Activated CD8-positive, alpha-beta T cell treated with anti-CD3 and anti-CD28 coated beads for 36 hours (primary cell): ENCODE data around the gene SF3B1. TPM values are rescaled to one million over a fixed set of nuclear protein-coding genes. Genes with fewer than 3 reads are reported as not detected.

Experiments
- ATAC-seq: fragments of 200-7000 bp; cut with Tn5 transposase; one replicate; pipeline ENCODE4 v1.10.0; 2021; ENCODE audit warnings: mild to moderate bottlenecking, moderate library complexity
- CTCF ChIA-PET: fragments of 350-600 bp; sonication (Branson Sonifier 250); formaldehyde crosslinking; loops from one replicate; lab custom pipeline; 2021; ENCODE audit warnings: antibody characterized with exemption; lab: Charles Lee
- POLR2A ChIA-PET: fragments of 350-600 bp; sonication (Branson Sonifier 250); formaldehyde crosslinking; loops from one replicate; lab custom pipeline; 2021; ENCODE audit warnings: antibody characterized with exemption; lab: Charles Lee
- DNase-seq: peaks from one replicate; pipeline ENCODE4 v3.0.0-alpha.2; 2020
- H3K27ac Mint-ChIP-seq: one replicate; pipeline ENCODE4 v1.8.0; 2021; ENCODE audit warnings: mild to moderate bottlenecking, mixed read lengths
- H3K27me3 Mint-ChIP-seq: one replicate; pipeline ENCODE4 v1.8.0; 2021; ENCODE audit warnings: mixed read lengths
- H3K36me3 Mint-ChIP-seq: one replicate; pipeline ENCODE4 v1.8.0; 2021; ENCODE audit warnings: low read depth, mixed read lengths
- H3K4me1 Mint-ChIP-seq: one replicate; pipeline ENCODE4 v1.8.0; 2021; ENCODE audit warnings: low read depth, mixed read lengths
- H3K4me3 Mint-ChIP-seq: one replicate; pipeline ENCODE4 v1.8.0; 2021; ENCODE audit warnings: mild to moderate bottlenecking, moderate library complexity, mixed read lengths
- H3K9me3 Mint-ChIP-seq: one replicate; pipeline ENCODE4 v1.8.0; 2021; ENCODE audit warnings: mixed read lengths
- intact Hi-C: fragments of 100-400 bp; cut with micrococcal nuclease; formaldehyde crosslinking; loops from one replicate; pipeline ENCODE4 v1.10.0; 2022
- total RNA-seq, 2 experiments: library from RNA; stranded (reverse); gene quantifications; one replicate each; pipeline ENCODE4 v1.2.3, GENCODE V29; 2021
- TF ChIP-seq, protein P1 (sequence below): fragments of 200-600 bp; IDR thresholded peaks from one replicate; pipeline ENCODE4 v1.8.0; 2022; ENCODE audit warnings: antibody characterized with exemption, mild to moderate bottlenecking

SF3B1 gene
- total RNA-seq, 2 experiments from 2014 or later = 235 to 253 TPM

DNA sequence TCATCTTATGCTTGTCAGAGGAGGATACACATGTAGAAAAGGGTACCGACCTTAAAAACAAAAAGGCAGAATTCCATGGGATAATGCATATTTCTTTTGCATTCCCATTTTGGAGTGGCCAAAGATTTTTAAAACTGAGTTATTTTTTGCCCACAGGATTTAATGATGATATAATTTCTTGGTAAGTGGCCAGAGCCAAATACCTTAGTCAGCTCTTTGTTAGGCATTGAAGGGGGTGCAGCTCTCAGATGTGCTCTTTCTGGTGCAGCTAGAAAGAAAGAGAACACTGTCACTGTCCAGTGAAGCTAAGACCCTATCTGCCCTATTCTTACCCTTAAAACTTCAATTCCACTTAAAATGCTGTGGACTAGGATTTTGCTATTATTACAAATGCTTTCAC lies 29.3 kb upstream of the SF3B1 start:
- CTCF ChIA-PET = interaction anchor here (1.8 kb wide), 1 partner anchor 11 kb away, joined by 8 read pairs; the partner anchor contains the start of gene COQ10B
- Mint-ChIP-seq H3K27me3 (no peaks in the 10 kb centered on the region), H3K27ac (peak overlapping the region; percentile 16), H3K9me3 (no peaks in the 10 kb centered on the region), H3K4me3 (no peak overlapping the region), H3K36me3 (peaks cover 19% of the 10 kb centered on the region), H3K4me1 (peaks cover 10% of the 10 kb centered on the region)
- DNase-seq = no peak
- POLR2A ChIA-PET = interaction anchor here (0.6 to 1.9 kb wide), 3 partner anchors 10 to 141 kb away, joined by 3 to 12 read pairs (median 3); partner anchors contain the start of gene COQ10B
- intact Hi-C loops = no loop called here
- ATAC-seq = no peak
- TF ChIP-seq, protein P1, sequence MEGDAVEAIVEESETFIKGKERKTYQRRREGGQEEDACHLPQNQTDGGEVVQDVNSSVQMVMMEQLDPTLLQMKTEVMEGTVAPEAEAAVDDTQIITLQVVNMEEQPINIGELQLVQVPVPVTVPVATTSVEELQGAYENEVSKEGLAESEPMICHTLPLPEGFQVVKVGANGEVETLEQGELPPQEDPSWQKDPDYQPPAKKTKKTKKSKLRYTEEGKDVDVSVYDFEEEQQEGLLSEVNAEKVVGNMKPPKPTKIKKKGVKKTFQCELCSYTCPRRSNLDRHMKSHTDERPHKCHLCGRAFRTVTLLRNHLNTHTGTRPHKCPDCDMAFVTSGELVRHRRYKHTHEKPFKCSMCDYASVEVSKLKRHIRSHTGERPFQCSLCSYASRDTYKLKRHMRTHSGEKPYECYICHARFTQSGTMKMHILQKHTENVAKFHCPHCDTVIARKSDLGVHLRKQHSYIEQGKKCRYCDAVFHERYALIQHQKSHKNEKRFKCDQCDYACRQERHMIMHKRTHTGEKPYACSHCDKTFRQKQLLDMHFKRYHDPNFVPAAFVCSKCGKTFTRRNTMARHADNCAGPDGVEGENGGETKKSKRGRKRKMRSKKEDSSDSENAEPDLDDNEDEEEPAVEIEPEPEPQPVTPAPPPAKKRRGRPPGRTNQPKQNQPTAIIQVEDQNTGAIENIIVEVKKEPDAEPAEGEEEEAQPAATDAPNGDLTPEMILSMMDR = no peak

DNA sequence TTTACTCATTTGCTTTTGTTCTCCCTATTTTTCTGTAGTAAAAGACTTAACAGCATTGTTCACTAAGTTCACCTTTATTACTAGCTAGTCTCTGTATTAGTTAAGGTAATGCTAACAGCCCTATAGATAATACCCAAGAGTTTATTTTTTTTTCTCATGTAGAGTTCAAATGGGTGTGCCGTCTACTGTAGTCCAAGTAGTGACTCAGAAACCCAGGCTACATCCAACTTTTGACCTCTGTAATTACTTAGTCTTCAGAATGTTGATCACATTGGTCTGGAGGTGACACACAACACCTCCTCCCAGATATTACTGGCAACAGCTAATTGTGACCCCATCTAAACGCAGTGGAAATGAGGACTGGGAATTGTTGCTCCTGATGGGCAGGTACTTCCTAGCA lies 26.2 kb upstream of the SF3B1 start:
- intact Hi-C loops = no loop called here
- peaks cover 27% of the 10 kb centered on the region for H3K4me1 Mint-ChIP-seq

DNA sequence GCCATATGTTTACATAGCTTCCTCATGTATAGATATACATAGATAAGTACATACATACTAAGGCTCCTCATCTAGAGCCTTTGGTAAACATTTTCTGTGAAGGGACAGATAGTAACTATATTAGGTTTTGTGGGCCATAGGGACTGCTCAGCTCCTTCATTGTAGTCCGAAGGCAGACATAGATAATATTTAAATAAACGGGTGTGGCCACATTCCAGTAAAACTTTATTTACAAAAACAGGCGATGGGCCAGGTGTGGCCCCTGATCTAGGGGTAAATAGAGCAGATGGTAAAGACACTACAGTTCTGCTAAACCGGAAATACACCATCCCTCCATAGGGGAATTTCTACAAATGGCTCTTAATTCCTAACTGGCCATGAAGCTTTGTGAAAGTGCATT lies 25.8 kb upstream of the SF3B1 start:
- Mint-ChIP-seq H3K36me3 (peaks cover 17% of the 10 kb centered on the region), H3K9me3 (no peaks in the 10 kb centered on the region), H3K27ac (no peak overlapping the region), H3K4me3 (no peak overlapping the region), H3K27me3 (no peaks in the 10 kb centered on the region), H3K4me1 (peaks cover 31% of the 10 kb centered on the region)
- ATAC-seq = no peak
- TF ChIP-seq, protein P1 = no peak
- ChIA-PET CTCF (interaction anchor here (1.1 to 1.4 kb wide), 2 partner anchors 8 to 13 kb away, joined by 4 read pairs; no protein-coding TSS in a partner anchor), POLR2A (interaction anchor here (1.4 to 2.4 kb wide), 2 partner anchors 8 to 24 kb away, joined by 3 to 11 read pairs; no protein-coding TSS in a partner anchor)
- no peak for DNase-seq
- intact Hi-C loops = no loop called here

More for the DNA sequence above, 26.2 kb upstream of the SF3B1 start:
- DNase-seq = no peak
- TF ChIP-seq, protein P1 = no peak
- POLR2A ChIA-PET = no interaction called here
- H3K9me3 Mint-ChIP-seq = no peaks in the 10 kb centered on the region
- ATAC-seq = no peak
- H3K36me3 Mint-ChIP-seq = peaks cover 17% of the 10 kb centered on the region
- no peak overlapping the region for H3K4me3 Mint-ChIP-seq
- H3K27me3 Mint-ChIP-seq = no peaks in the 10 kb centered on the region
- no peak overlapping the region for H3K27ac Mint-ChIP-seq
- CTCF ChIA-PET = interaction anchor here (1.4 kb wide), 1 partner anchor 13 kb away, joined by 4 read pairs; no protein-coding TSS in a partner anchor

DNA sequence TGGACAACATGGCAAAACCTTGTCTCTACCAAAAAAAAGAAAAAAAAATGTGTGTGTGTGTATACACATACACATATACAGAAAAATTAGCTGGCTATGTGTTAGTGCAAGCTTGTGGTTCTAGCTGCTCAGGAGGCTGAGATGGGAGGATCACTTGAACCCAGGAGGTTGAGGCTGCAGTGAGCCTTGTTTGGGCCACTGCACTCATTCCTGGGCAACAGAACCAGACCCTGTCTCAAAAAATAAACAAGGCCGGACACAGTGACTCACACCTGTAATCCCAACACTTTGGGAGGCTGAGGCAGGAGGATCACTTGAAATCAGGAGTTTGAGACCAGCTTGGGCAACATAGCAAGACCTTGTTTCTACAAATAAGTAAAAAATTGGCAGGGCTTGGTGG lies 20.6 kb upstream of the SF3B1 start:
- Mint-ChIP-seq H3K27me3 (no peaks in the 10 kb centered on the region), H3K36me3 (peaks cover 3% of the 10 kb centered on the region), H3K4me3 (peak overlapping the region; percentile 29), H3K4me1 (peaks cover 53% of the 10 kb centered on the region), H3K9me3 (no peaks in the 10 kb centered on the region), H3K27ac (peak overlapping the region; percentile 26)
- POLR2A ChIA-PET = interaction anchor here (0.7 to 3.7 kb wide), 4 partner anchors 9 to 30 kb away, joined by 3 to 12 read pairs (median 3); partner anchors contain the start of gene SF3B1
- TF ChIP-seq, protein P1 = no peak
- ATAC-seq = no peak
- CTCF ChIA-PET = no interaction called here
- DNase-seq = no peak
- intact Hi-C loops = no loop called here

DNA sequence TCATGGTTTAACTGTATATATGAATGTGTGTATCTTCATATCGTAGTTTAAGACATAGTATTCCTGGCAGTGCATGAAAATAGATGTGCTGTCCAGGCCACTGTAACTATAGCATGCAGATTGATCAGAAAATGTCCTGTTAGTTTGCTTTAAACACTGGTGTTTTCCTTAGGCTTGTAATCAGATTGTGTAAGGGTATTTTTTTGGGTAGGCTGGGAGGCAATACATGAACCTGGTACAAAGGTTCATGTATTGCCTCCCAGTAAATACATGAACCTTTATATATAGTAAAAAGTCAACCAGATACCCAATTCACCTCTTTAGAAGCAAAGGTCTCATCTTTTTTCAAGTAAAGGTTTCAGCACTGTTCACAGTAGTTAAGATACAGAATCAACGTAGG lies 20.1 kb upstream of the SF3B1 start:
- Mint-ChIP-seq H3K9me3 (no peaks in the 10 kb centered on the region), H3K4me1 (peaks cover 53% of the 10 kb centered on the region), H3K27me3 (no peaks in the 10 kb centered on the region), H3K36me3 (peaks cover 3% of the 10 kb centered on the region), H3K27ac (peak overlapping the region; percentile 99), H3K4me3 (peak overlapping the region; percentile 92)
- TF ChIP-seq, protein P1 = no peak
- DNase-seq (no peak), ATAC-seq (no peak)
- POLR2A ChIA-PET = interaction anchor here (0.7 to 3.7 kb wide), 2 partner anchors 9 to 53 kb away, joined by 3 to 12 read pairs; no protein-coding TSS in a partner anchor
- intact Hi-C loops = no loop called here
- CTCF ChIA-PET = no interaction called here
